HPDE6-E6E7 (cell line): Measurements from ENCODE around the gene SMARCC2.

Experiments
- DNase-seq: peaks from one replicate; pipeline ENCODE4 v3.0.0; 2011; ENCODE audit warnings: missing footprints; ENCODE audit errors: extremely low spot score

Gene SMARCC2

GRCh38 chr12:56152132-56152755, 37.0 kb downstream of the SMARCC2 start, which contains the start of gene MYL6B:
Gene MYL6B (plus strand): TSS chr12:56152587. CDS start chr12:56153919, 1,332 bp downstream.
- peak; percentile 81 for DNase-seq

- peak; percentile 67 for DNase-seq
Measured at GRCh38 chr12:56151672-56152131, 37.6 kb downstream of the SMARCC2 start.

- no peak for DNase-seq
Measured at GRCh38 chr12:56150563-56150962, 38.7 kb downstream of the SMARCC2 start.

DNA sequence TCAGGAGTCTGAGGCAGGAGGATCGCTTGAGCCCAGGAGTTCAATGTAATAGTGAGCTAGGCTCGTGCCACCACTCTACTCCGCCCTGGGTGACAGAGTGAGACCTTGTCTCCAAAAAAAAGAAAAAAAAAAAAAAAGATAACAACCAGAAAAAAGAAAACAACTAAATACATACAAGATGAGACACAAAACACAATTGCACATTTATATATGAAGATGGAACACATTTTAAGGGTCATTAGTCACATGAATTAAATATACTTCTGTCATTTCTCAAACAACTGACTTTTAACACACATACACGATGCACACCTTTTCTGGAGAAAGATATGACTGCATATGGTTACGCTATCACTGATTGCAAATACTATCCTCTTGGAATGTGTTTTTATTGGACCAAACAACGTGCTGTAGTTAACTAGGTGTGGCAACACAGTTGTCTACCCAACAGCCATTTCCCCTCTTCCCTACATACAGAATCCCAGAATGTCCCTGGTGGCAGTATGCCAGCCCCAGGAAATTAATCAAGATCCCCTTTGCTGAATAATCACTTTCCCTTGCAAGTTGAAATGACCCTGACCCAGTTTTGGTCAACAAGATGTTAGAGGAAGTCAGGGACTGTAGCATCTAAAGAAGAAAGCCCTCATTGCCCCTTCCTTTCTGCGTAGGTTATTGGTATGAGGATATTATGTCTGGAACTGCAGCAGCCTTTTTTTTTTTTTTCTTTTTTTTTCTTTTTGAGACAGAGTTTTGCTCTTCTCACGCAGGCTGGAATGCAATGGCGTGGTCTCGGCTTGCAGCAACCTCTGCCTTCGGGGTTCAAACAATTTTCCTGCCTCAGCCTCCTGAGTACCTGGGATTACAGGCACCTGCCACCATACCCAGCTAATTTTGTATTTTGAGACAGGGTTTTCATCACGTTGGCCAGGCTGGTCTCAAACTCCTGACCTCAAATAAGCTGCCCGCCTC, 42.5 kb downstream of the SMARCC2 start:
- DNase-seq, result no peak

DNA sequence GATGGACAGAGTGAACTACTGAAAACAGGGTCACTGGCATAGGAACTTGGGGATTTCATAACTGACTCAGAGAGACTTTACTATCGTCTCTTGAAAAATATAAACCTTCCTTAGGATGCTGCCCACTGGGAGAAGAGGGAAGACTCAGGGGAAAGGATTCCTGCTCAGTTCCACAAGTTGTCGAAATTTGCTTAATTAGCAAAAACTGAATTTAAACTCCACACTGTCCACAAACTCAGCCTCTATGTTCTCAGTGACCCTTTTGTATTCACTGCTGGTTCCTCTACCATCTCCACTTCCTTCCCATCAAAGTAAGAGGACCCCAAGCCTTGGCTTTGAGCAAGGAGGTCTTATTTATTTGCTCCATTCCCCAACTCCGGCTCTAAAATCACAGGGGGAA, 44.1 kb downstream of the SMARCC2 start:
- DNase-seq, result no peak

DNA sequence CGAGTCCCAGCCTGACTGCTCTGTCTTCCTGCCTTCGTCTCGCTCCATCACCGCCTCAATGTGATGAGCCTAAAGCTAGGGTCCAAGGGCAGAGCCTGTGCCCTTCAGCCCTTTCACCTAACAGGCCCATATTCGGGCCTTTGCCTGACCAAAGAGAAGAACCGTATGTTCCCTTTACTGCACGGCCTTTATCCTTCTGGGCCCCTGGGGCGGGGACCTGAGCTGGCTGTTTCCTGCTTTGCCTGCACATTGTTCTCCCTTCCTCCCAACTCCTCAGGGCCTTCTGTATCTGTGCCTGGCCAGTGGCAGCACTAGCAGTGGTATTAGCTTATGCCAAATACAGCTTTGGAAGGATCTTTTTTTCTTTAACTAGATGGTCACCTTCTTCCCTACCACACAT, 45.4 kb downstream of the SMARCC2 start:
- DNase-seq, result no peak

- no peak for DNase-seq
Measured at GRCh38 chr12:56143217-56143616, 46.1 kb downstream of the SMARCC2 start.

GRCh38 chr12:56141946-56142784, 47.1 kb downstream of the SMARCC2 start:
- DNase-seq, result no peak

DNA sequence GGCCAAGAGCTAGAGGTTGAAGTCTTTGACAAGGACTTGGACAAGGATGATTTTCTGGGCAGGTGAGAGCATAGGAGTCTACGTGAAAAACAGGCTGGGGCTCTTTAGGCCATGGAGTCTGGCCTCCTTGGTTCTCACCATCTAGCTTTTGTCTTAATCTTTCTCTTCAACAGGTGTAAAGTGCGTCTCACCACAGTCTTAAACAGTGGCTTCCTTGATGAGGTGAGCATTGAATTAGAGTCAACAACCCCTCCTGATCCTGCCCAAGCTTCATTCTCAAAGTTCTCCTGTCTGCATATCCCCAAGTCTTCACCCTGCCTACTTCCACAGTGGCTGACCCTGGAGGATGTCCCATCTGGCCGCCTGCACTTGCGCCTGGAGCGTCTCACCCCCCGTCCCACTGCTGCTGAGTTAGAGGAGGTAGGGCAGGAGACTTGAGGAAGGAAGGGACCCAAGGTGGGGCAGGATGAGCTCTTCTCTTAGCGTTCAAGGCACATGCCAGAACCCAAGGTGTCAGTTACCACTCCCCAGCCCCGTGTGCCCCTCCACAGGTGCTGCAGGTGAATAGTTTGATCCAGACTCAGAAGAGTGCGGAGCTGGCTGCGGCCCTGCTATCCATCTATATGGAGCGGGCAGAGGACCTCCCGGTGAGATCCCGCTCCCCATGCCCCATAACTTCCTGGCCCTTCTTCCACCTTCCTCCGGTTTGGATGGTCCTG, 51.3 kb downstream of the SMARCC2 start:
- no peak for DNase-seq

- no peak for DNase-seq
Measured at GRCh38 chr12:56134897-56135296, 54.4 kb downstream of the SMARCC2 start.

DNA sequence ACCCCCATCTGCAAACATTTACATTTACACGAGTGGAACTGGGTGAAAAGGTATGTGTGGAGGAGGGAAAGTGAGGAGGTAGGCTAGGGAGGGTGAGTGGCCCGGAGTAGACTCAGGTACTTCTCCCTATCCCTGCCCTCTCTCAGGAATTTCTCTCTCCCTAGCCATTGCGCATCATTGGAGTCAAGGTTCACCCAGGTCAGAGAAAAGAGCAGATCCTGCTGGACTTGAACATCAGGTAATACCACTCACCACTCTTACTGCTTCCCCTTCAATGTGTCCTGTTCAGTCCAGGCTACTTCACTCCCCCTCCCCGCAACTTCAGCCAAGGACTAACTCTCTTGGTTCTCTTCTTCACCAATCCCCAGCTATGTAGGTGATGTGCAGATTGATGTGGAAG, 58.4 kb downstream of the SMARCC2 start:
- no peak for DNase-seq

GRCh38 chr12:56129942-56130495, 59.3 kb downstream of the SMARCC2 start:
- no peak for DNase-seq

GRCh38 chr12:56129206-56129941, 59.9 kb downstream of the SMARCC2 start:
- DNase-seq, result no peak

- DNase-seq, result no peak
Measured at GRCh38 chr12:56128670-56129205, 60.5 kb downstream of the SMARCC2 start.

DNA sequence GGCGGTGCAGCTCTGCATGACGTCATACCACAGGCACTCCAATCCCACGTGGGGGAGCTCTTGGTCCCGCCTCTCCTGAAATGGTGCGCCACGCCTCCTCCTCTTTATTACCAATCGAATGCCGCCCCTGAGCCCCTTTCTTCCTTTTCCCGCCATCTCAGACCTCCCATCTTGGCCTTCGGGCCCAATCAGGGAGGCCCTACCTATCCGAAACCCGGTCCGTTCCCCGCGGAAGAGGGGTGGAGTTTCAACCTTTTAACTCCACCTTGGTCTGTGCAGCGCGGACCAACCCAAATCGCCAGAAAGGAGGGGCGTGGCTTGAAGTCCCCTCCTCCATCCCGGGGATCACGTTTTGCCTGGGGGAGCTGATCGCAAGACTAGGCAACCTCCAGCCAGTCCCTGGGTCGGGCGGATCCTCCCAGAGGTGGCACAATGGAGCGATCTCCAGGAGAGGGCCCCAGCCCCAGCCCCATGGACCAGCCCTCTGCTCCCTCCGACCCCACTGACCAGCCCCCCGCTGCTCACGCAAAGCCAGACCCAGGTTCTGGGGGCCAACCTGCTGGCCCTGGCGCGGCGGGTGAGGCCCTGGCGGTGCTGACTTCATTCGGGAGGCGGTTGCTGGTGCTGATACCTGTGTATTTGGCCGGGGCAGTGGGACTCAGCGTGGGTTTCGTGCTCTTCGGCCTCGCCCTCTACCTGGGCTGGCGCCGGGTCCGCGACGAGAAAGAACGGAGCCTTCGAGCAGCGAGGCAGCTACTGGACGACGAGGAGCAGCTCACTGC, 61.2 kb downstream of the SMARCC2 start, which contains the start of gene ESYT1:
TSS of gene ESYT1 (plus strand) at position 380 of the 782 bp plus-strand sequence. CDS start at position 433, 53 bp downstream.
- DNase-seq, result peak; percentile 99

GRCh38 chr12:56127485-56127887, 61.8 kb downstream of the SMARCC2 start:
- no peak for DNase-seq

- no peak for DNase-seq
Measured at GRCh38 chr12:56126732-56127239, 62.5 kb downstream of the SMARCC2 start.

DNA sequence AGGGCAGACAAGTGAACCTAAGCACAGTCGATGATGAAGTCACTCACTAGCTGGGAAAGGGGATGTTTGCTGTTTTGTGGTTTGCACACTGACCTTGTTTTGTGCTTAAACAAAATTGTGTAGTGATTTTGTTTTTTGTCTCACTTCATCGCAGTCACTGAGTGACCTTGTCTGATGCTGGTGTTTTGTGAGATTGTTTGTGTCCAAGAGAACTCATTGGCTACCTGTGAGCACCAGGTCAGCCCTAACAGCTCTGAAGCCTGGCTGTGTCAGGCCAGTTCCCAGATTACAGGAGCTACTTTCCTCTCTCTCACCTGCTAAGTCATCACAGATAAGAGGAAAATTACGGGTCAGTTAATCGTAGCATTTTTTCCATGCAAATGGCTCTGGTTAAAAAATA, 65.2 kb downstream of the SMARCC2 start:
- no peak for DNase-seq

DNA sequence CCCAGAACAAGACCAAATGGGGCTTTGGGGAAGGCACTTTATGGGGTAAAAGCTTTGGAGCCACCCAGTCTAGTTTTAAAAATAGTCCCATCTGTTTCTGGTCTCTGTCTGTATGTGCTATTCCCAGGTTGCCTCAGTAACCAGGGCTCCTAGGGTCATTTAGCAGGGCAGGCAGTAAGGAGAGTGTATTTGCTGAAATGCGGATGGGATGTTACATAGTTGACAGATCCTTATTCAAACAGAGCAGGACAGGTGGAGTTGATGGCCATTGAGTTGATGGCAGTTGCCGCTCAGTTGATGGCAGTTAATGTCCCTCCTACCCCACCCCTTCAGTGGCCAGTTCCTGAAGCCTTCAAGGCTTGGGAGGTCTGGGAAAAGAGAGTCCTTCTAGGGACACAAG, 66.6 kb downstream of the SMARCC2 start:
- DNase-seq, result no peak
